Tibial artery (tissue), 4 donors: ENCODE data around the gene CIB2.

Source experiments
- DNase-seq, 2 donors: peaks; one replicate each; pipeline ENCODE4 v3.0.0-alpha.2; 2019
- H3K27ac ChIP-seq, 2 donors: fragments of 200-600 bp; sonication (generic) in 1 of 2; 1 replicate in 1 of 2; 2 replicates in 1 of 2; pipeline ENCODE4 v1.5.1; 2018 to 2019; ENCODE audit warnings: mild to moderate bottlenecking in 1 of 2
- H3K27me3 ChIP-seq, 2 donors: fragments of 200-600 bp; sonication (generic) in 1 of 2; one replicate each; pipeline versions ENCODE4 v1.5.1 to v1.6.0; 2016 to 2019
- H3K36me3 ChIP-seq, 3 donors: fragments of 200-600 bp; sonication (generic) in 2 of 3; one replicate each; pipeline ENCODE4 v1.5.1; 2016 to 2019; ENCODE audit warnings: mild to moderate bottlenecking in 2 of 3
- H3K4me1 ChIP-seq, 4 donors: fragments of 200-600 bp; sonication (generic) in 2 of 4; 1 replicate in 3 of 4; 2 replicates in 1 of 4; pipeline ENCODE4 v1.5.1; 2016 to 2019
- H3K4me3 ChIP-seq, 2 donors: fragments of 200-600 bp; sonication (generic) in 1 of 2; 1 replicate in 1 of 2; 2 replicates in 1 of 2; pipeline ENCODE4 v1.5.1; 2018 to 2019; ENCODE audit warnings: mild to moderate bottlenecking in 2 of 2
- H3K9me3 ChIP-seq, 3 donors: fragments of 200-600 bp; sonication (generic) in 1 of 3; one replicate each; pipeline ENCODE4 v1.5.1; 2016 to 2019
- CTCF ChIP-seq, 2 experiments: fragments of 200-600 bp in 1 of 2; fragments of 450-650 bp in 1 of 2; IDR thresholded peaks; one replicate each; pipeline ENCODE4 v1.5.1; 2017 to 2019; ENCODE audit warnings: antibody characterized with exemption in 2 of 2, mild to moderate bottlenecking in 1 of 2, moderate library complexity in 1 of 2
- intact Hi-C: fragments of 100-400 bp; cut with DNase I; formaldehyde crosslinking; loops from one replicate; pipeline ENCODE4 v1.15.0; 2023; ENCODE audit warnings: low total_unique reads

The CIB2 gene

GRCh38 chr15:78082743-78083110, 48.5 kb downstream of the CIB2 start:
- H3K27ac ChIP-seq, result no peak overlapping the region
- TF ChIP-seq CTCF (IDR thresholded peaks at IDR 0.05), result no peak
- peaks cover 0 to 7% (median 5%) of the 10 kb centered on the region in 4 donors for H3K4me1 ChIP-seq
- no peaks in the 10 kb centered on the region for H3K9me3 ChIP-seq
- intact Hi-C loops, result no loop called here
- no peaks in the 10 kb centered on the region for H3K36me3 ChIP-seq
- no peak overlapping the region for H3K4me3 ChIP-seq
- no peaks in the 10 kb centered on the region for H3K27me3 ChIP-seq
- DNase-seq, result no peak

GRCh38 chr15:78082106-78082742, 49.0 kb downstream of the CIB2 start:
- intact Hi-C loops, result no loop called here
- no peak for TF ChIP-seq CTCF (IDR thresholded peaks at IDR 0.05)
- Histone ChIP-seq H3K27me3 (no peaks in the 10 kb centered on the region), H3K9me3 (no peaks in the 10 kb centered on the region), H3K4me1 (peaks cover 0 to 8% (median 6%) of the 10 kb centered on the region in 4 donors), H3K4me3 (no peak overlapping the region), H3K27ac (no peak overlapping the region), H3K36me3 (no peaks in the 10 kb centered on the region)
- peak; percentile 44 to 64 for DNase-seq

GRCh38 chr15:78080088-78080460, 51.2 kb downstream of the CIB2 start:
- Histone ChIP-seq H3K9me3 (no peaks in the 10 kb centered on the region), H3K27ac (no peak overlapping the region)
- intact Hi-C loops, result no loop called here

GRCh38 chr15:78079298-78080087, 51.8 kb downstream of the CIB2 start:
- no peak for TF ChIP-seq CTCF (IDR thresholded peaks at IDR 0.05)
- Histone ChIP-seq H3K36me3 (no peaks in the 10 kb centered on the region), H3K27ac (no peak overlapping the region), H3K27me3 (no peaks in the 10 kb centered on the region), H3K4me1 (peaks cover 0 to 28% (median 20%) of the 10 kb centered on the region in 4 donors), H3K9me3 (no peaks in the 10 kb centered on the region), H3K4me3 (no peak overlapping the region)
- DNase-seq, result peak in 1 of 2 donors; percentile 59
- intact Hi-C loops, result loop anchor here (5.0 kb wide), 1 partner anchor 87 kb away; no protein-coding TSS in a partner anchor

More at GRCh38 chr15:78080088-78080460, 51.2 kb downstream of the CIB2 start:
- H3K4me3 ChIP-seq, result no peak overlapping the region
- TF ChIP-seq CTCF (IDR thresholded peaks at IDR 0.05), result no peak
- no peaks in the 10 kb centered on the region for H3K27me3 ChIP-seq
- peaks cover 0 to 22% (median 16%) of the 10 kb centered on the region in 4 donors for H3K4me1 ChIP-seq
- DNase-seq, result peak in 1 of 2 donors; percentile 54
- H3K36me3 ChIP-seq, result no peaks in the 10 kb centered on the region

- Histone ChIP-seq H3K9me3 (no peaks in the 10 kb centered on the region), H3K27ac (peak overlapping the region; percentile 82 to 95), H3K4me3 (peak overlapping the region; percentile 67 to 97), H3K27me3 (no peaks in the 10 kb centered on the region), H3K36me3 (no peaks in the 10 kb centered on the region), H3K4me1 (peaks cover 0 to 45% (median 29%) of the 10 kb centered on the region in 4 donors)
- no peak for TF ChIP-seq CTCF (IDR thresholded peaks at IDR 0.05)
- intact Hi-C loops, result loop anchor here (5.0 kb wide), 1 partner anchor 86 kb away; no protein-coding TSS in a partner anchor
- DNase-seq, result no peak
These were observed 53.4 kb downstream of the CIB2 start for GRCh38 chr15:78077871-78078210.
